ENCODE results near the gene LIPT2. TPM values are rescaled to one million over a fixed set of nuclear protein-coding genes. Genes with fewer than 3 reads are reported as not detected.
A peak's percentile ranks its signal among the peaks of the same experiment; 100 is the strongest.

The LIPT2 gene
- total RNA-seq, 1 experiment from 2014 or later, result 14.4 TPM

DNA sequence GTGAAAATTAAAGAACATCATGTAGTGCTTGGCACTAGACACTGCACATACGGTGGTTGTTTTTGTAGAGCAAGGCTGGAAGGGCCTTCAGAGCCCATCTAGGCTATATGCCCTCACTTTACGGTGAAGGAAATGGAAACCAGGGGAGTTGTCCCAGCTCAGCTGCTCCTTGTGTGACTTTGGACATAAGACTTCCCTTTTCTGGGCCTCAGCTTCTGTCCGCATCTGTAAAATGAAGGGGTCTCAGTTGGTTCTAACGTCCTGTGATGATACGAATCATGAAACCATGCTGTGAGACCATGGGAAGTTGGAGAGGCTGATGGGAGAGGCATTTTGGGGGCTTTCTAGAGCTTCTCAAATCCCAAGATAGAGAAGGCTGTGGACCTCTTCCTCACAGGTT, 30.9 kb downstream of the LIPT2 start:
- 0 out of 2 replicates have a peak, but pooled peaks cover 8% of the 10 kb centered on the region for H3K36me3 ChIP-seq (ENCODE audit: control insufficient read depth, insufficient read depth, low read length)
- peaks cover 10% of the 10 kb centered on the region for H3K9me3 Mint-ChIP-seq (ENCODE audit: unreplicated experiment)
- POLR2A ChIA-PET, result interaction anchor here (0.6 to 3.1 kb wide), 2 partner anchors 30 to 1966 kb away, joined by 3 to 23 read pairs; partner anchors contain the start of gene LIPT2
- H3K27me3 Mint-ChIP-seq (ENCODE audit: insufficient read depth, unreplicated experiment), result no peaks in the 10 kb centered on the region
- CTCF ChIA-PET, result interaction anchor here (0.6 to 2.9 kb wide), 7 partner anchors 9 to 207 kb away, joined by 3 to 15 read pairs (median 8); partner anchors contain the start of gene LIPT2
- TF ChIP-seq, protein P1, sequence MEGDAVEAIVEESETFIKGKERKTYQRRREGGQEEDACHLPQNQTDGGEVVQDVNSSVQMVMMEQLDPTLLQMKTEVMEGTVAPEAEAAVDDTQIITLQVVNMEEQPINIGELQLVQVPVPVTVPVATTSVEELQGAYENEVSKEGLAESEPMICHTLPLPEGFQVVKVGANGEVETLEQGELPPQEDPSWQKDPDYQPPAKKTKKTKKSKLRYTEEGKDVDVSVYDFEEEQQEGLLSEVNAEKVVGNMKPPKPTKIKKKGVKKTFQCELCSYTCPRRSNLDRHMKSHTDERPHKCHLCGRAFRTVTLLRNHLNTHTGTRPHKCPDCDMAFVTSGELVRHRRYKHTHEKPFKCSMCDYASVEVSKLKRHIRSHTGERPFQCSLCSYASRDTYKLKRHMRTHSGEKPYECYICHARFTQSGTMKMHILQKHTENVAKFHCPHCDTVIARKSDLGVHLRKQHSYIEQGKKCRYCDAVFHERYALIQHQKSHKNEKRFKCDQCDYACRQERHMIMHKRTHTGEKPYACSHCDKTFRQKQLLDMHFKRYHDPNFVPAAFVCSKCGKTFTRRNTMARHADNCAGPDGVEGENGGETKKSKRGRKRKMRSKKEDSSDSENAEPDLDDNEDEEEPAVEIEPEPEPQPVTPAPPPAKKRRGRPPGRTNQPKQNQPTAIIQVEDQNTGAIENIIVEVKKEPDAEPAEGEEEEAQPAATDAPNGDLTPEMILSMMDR (IDR thresholded peaks at IDR 0.05; ENCODE audit: insufficient read depth in 1 of 2, low read depth in 1 of 2, low read length in 1 of 2, severe bottlenecking in 1 of 2, unreplicated experiment in 1 of 2), result no peak
- TSS peak; percentile 31 for BruUV-seq (replicated peaks)
- H3K27me3 ChIP-seq (replicated peaks; ENCODE audit: control insufficient read depth, insufficient read depth, low read length), result no peaks in the 10 kb centered on the region
- H3K36me3 Mint-ChIP-seq (ENCODE audit: insufficient read depth, unreplicated experiment), result peaks cover 21% of the 10 kb centered on the region
- peak overlapping the region; percentile 91 for H3K27ac Mint-ChIP-seq (ENCODE audit: unreplicated experiment)
- intact Hi-C loops (cut with micrococcal nuclease; ENCODE audit: unreplicated experiment), result no loop called here
- H3K4me3 Mint-ChIP-seq (ENCODE audit: unreplicated experiment), result no peak overlapping the region
- peaks cover 26% of the 10 kb centered on the region for H3K4me1 Mint-ChIP-seq (ENCODE audit: low read depth, unreplicated experiment)
- H3K9me3 ChIP-seq, result no peaks in the 10 kb centered on the region
- H3K4me1 ChIP-seq, result peaks cover 58% of the 10 kb centered on the region
- no peak for DNase-seq
- no peak overlapping the region for H3K4me3 ChIP-seq (ENCODE audit: low read depth, low read length)

DNA sequence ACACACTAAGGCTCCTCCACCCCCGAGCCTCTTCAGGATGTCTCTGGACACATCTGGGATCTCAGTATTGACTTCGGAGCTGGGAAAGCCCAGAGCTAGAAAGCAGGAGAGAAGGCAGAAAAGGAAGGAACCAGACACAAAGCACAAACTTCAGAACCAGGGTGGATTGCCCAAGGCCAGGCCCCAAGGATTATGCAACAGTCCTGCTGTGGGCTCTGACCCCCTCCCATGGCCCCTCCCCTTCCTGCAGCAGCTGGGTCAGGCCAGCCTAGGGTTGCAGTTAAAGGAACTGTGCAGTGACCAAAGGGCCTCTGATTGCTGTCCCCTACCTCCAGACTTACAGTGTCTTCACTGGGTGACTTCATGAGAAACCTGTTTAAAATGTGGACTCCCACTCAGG, 31.5 kb downstream of the LIPT2 start:
- TF ChIP-seq, protein P1 (IDR thresholded peaks at IDR 0.05; ENCODE audit: insufficient read depth in 1 of 2, low read depth in 1 of 2, low read length in 1 of 2, severe bottlenecking in 1 of 2, unreplicated experiment in 1 of 2), result no peak
- POLR2A ChIA-PET, result interaction anchor here (0.6 to 3.1 kb wide), 4 partner anchors 14 to 1966 kb away, joined by 3 to 23 read pairs (median 3); partner anchors contain the start of gene LIPT2
- CTCF ChIA-PET, result interaction anchor here (0.6 to 2.9 kb wide), 7 partner anchors 9 to 206 kb away, joined by 3 to 15 read pairs (median 8); partner anchors contain the start of gene LIPT2
- Histone ChIP-seq H3K27me3 (replicated peaks; ENCODE audit: control insufficient read depth, insufficient read depth, low read length) (no peaks in the 10 kb centered on the region), H3K4me3 (ENCODE audit: low read depth, low read length) (peak overlapping the region; percentile 19), H3K9me3 (no peaks in the 10 kb centered on the region), H3K36me3 (ENCODE audit: control insufficient read depth, insufficient read depth, low read length) (0 out of 2 replicates have a peak, but pooled peaks cover 8% of the 10 kb centered on the region), H3K4me1 (peaks cover 57% of the 10 kb centered on the region)
- Mint-ChIP-seq H3K9me3 (ENCODE audit: unreplicated experiment) (peaks cover 10% of the 10 kb centered on the region), H3K27me3 (ENCODE audit: insufficient read depth, unreplicated experiment) (no peaks in the 10 kb centered on the region), H3K27ac (ENCODE audit: unreplicated experiment) (peak overlapping the region; percentile 91), H3K4me3 (ENCODE audit: unreplicated experiment) (peak overlapping the region; percentile 49), H3K36me3 (ENCODE audit: insufficient read depth, unreplicated experiment) (peaks cover 26% of the 10 kb centered on the region), H3K4me1 (ENCODE audit: low read depth, unreplicated experiment) (peaks cover 26% of the 10 kb centered on the region)
- DNase-seq, result peak; percentile 88 to 91
- no TSS peak for BruUV-seq (replicated peaks)
- intact Hi-C loops (cut with micrococcal nuclease; ENCODE audit: unreplicated experiment), result no loop called here

DNA sequence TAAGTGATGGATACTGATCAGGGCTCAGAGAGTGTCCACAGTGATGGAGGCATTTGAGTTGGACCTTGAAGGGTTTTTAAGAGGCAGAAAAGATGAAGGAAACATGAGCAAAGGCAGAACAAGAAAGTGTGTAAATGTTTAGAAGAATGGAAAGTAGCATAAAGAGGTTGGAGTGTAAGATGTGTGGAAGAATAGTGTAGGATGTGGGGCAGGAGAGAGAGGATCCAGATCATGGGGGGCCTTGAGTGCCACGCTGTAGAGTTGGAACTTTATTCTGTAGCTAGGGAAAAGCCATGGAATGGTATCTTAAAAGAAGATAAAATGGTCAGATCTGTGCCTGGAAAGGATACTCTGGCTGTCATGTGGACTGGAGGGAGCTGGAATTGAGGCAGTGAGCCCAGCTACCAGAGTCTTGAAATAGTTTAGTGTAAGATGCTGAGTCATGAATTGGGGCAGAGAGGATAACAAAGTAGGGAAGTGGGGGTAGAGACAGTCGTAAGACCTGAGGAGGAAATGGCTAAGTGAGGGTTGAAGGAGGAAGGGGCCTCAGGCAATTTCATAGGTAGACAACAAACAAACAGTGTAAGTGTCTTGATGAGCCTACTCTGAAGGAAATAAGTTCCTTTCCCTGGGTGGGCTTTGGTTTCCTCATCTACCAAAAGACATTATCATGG, 32.9 kb downstream of the LIPT2 start:
- Histone ChIP-seq H3K9me3 (no peaks in the 10 kb centered on the region), H3K36me3 (ENCODE audit: control insufficient read depth, insufficient read depth, low read length) (0 out of 2 replicates have a peak, but pooled peaks cover 8% of the 10 kb centered on the region), H3K4me3 (ENCODE audit: low read depth, low read length) (no peak overlapping the region), H3K27me3 (replicated peaks; ENCODE audit: control insufficient read depth, insufficient read depth, low read length) (no peaks in the 10 kb centered on the region), H3K4me1 (peaks cover 43% of the 10 kb centered on the region)
- no TSS peak for BruUV-seq (replicated peaks)
- Mint-ChIP-seq H3K4me3 (ENCODE audit: unreplicated experiment) (no peak overlapping the region), H3K9me3 (ENCODE audit: unreplicated experiment) (peaks cover 10% of the 10 kb centered on the region), H3K27me3 (ENCODE audit: insufficient read depth, unreplicated experiment) (no peaks in the 10 kb centered on the region), H3K4me1 (ENCODE audit: low read depth, unreplicated experiment) (peaks cover 18% of the 10 kb centered on the region), H3K27ac (ENCODE audit: unreplicated experiment) (no peak overlapping the region), H3K36me3 (ENCODE audit: insufficient read depth, unreplicated experiment) (peaks cover 28% of the 10 kb centered on the region)
- POLR2A ChIA-PET, result interaction anchor here (0.6 to 3.1 kb wide), 2 partner anchors 32 to 53 kb away, joined by 3 to 23 read pairs; partner anchors contain the start of gene LIPT2
- CTCF ChIA-PET, result no interaction called here
- intact Hi-C loops (cut with micrococcal nuclease; ENCODE audit: unreplicated experiment), result no loop called here
- DNase-seq, result peak in 1 of 2 experiments; percentile 17
- TF ChIP-seq, protein P1 (IDR thresholded peaks at IDR 0.05; ENCODE audit: insufficient read depth in 1 of 2, low read depth in 1 of 2, low read length in 1 of 2, severe bottlenecking in 1 of 2, unreplicated experiment in 1 of 2), result no peak
